GM12873 (cell line): Measurements from ENCODE around the gene MED27.

Source experiments
- TF ChIP-seq, protein P1 (sequence below): IDR thresholded peaks from 2 replicates; pipeline ENCODE4 v1.5.1; 2012; ENCODE audit warnings: low read depth, mild to moderate bottlenecking, moderate library complexity, low read length, control low read depth; ENCODE audit not compliant: insufficient read depth; ENCODE audit errors: missing control alignments

MED27 gene

DNA sequence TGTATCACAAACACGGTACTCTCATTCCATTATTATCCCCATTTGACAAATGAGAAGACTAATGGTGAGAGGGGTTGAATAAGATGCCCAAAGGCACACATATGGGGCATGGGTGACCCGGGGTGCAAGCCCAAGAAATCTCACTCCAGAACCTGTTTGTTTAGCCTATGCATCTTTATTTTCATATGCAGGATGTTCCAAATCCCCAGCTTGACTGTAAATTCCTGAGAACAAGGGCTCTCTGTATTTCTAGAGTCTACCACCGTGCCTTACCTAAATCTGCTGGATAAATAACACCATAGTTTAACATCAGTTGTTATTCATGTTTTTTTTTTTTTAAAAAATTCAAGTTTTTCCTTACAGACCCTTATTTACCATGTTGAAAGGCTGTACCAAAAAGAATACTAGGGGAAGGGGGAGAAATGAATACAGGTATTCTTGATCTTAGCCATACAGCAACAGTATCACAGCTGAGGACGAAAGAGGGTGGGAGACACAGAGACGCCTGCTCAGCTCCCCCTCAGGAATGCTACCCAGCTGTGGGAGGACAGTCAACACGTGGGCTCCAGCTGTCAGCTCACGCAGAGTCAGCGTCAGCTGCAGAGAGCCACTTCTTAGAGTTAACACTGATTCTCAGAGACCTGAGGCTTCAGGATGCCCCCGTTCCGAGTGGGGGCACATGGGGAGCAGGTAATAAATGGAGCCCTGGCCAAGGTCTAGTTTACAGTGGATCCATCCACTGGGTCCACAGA, 86.6 kb downstream of the MED27 start:
- TF ChIP-seq, protein P1, sequence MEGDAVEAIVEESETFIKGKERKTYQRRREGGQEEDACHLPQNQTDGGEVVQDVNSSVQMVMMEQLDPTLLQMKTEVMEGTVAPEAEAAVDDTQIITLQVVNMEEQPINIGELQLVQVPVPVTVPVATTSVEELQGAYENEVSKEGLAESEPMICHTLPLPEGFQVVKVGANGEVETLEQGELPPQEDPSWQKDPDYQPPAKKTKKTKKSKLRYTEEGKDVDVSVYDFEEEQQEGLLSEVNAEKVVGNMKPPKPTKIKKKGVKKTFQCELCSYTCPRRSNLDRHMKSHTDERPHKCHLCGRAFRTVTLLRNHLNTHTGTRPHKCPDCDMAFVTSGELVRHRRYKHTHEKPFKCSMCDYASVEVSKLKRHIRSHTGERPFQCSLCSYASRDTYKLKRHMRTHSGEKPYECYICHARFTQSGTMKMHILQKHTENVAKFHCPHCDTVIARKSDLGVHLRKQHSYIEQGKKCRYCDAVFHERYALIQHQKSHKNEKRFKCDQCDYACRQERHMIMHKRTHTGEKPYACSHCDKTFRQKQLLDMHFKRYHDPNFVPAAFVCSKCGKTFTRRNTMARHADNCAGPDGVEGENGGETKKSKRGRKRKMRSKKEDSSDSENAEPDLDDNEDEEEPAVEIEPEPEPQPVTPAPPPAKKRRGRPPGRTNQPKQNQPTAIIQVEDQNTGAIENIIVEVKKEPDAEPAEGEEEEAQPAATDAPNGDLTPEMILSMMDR = no peak

DNA sequence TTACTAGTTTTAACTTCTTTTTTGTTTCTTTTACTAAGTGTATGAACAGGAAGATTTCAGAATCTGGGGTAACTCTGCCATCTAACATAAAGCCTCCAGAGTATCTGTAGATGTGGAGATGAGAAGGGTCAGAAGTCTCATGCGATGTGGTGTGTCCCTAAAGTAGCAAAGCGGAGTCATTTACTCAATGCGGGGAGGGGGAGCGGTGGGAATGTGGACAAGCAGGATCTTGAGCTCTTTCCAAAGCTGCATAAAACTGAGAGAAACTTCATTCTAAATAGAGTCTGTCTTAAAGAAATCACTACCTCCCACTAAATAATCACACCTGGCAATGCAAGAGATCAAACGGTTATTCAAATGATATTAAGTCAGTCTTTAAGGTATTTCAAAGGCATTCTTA, 92.4 kb downstream of the MED27 start:
- TF ChIP-seq, protein P1 = no peak

DNA sequence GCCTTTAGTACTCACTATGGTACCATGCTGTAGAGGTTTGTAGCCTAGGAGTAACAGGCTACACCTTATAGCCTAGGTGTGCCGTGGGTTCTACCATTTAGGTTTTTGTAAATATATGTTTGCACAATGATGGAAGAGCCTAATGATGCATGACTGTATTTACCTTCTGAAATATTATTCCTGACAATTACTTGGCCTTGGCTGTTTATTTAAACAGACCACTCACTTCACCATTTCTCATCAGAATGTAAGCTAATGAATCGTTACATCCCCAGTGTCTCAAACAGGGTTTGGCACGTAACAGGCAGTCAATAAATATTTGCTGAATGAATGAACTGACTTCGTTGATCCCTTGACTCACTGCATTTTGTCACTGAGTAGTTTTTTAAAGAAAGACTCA, 93.1 kb downstream of the MED27 start:
- TF ChIP-seq, protein P1 = no peak

DNA sequence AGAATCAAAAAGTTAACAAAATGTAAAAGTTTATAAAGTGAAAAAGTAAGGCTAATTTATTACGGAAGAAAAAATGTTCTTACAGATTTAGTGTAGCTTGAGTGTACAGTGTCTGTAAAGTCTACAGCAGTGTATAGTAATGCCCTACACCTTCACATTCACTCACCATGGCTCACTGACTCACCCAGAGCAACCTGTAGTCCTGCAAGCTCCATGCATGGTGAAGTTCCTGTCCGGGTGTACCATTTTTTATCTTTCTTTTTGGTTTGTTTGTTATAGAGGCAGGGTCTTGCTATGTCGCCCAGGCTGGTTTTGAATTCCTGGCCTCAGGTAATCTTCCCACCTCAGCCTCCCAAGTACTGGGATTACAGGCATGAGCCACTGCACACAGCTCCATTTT, 93.6 kb downstream of the MED27 start:
- TF ChIP-seq, protein P1 = no peak

DNA sequence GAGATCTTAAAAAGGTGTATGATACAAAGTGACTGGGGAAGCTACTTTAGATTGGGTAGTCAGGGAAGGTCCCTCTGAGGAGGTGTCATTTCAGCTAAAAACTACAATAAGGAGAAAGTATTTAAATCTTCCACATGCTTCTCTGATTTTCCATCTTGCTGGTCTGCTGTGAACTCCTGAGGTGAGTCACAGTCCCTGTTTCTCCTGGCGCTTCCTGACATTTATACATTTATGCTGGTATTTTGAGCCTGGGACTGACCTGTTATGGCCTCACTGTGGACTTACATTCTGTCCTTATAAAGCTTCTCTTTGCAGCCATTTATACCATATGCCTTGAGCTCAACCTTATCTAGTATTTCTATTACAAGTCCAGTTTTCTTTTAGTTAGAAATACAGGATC, 95.1 kb downstream of the MED27 start:
- TF ChIP-seq, protein P1 = no peak

DNA sequence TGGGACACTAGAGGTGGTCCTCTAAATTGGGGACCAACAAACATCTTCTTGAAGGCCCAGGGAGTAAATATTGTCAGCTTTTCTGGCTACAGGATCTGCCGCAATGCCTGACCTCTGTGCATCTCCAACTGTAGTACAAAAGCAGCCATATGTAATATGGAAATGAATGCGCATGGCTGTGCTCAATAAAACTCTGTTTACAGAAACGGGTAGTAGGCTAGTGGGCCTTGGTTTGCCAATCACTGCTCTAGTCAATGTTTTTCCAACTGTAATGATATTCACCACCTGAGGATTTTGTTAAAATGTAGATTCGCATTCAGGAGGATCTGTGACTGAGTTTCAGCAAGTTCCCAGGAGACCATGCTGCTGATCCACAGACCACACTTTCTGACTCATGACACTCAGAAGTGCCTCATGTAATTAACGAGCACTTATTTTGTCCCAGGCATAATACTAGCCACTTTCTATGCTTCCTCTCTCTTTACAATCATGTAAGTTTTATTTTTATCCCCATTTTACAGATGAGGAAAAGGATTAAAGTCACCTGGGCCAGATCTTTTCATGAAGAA, 96.9 kb downstream of the MED27 start:
- TF ChIP-seq, protein P1 = no peak

DNA sequence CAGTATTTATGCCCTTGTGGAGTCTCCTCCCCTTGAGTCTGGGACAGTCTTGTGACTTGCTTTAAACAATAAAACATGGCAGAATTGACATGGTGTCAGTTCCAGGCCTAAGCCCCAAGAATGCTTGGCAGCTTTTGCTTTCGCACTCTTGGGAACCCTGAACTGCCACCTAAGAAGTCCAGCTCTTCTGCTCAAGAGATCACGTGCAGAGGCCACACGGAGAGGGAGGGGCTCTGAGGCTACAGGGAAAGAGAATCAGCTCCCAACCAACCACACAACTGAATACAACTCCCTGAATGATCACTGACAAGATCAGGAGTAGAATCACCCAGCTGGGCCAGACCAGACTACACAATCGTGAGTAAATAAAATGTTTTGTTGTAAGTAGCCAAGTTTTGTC, 97.6 kb downstream of the MED27 start:
- TF ChIP-seq, protein P1 = no peak
